Activated T-helper 2 cell treated with anti-CD3 and anti-CD28 coated beads, Interferon-gamma antibody, Interleukin-2, Interleukin-4, amounts not matched to agents 10 μg/mL and 5 μg/mL and 100 μg/mL, durations not matched to agents 14 hours and 24 hours and 36 hours (primary cell): ENCODE measurements around the gene MOCS3. TPM values are rescaled to one million over a fixed set of nuclear protein-coding genes. Genes with fewer than 3 reads are reported as not detected.
A peak's percentile ranks its signal among the peaks of the same experiment; 100 is the strongest.

ENCODE experiments used
- DNase-seq: peaks from one replicate; pipeline ENCODE4 v3.0.0; 2021; ENCODE audit warnings: low spot score
- H3K27ac Mint-ChIP-seq: one replicate; pipeline ENCODE4 v1.8.0; 2021; ENCODE audit warnings: mixed read lengths
- H3K27me3 Mint-ChIP-seq: one replicate; pipeline ENCODE4 v1.8.0; 2021; ENCODE audit warnings: low read depth, mixed read lengths
- H3K36me3 Mint-ChIP-seq: one replicate; pipeline ENCODE4 v1.8.0; 2021; ENCODE audit warnings: low read depth, mixed read lengths
- H3K4me1 Mint-ChIP-seq: one replicate; pipeline ENCODE4 v1.8.0; 2021; ENCODE audit warnings: low read depth, mixed read lengths
- H3K4me3 Mint-ChIP-seq: one replicate; pipeline ENCODE4 v1.8.0; 2021; ENCODE audit warnings: low read depth, mild to moderate bottlenecking, moderate library complexity, mixed read lengths
- H3K9me3 Mint-ChIP-seq: one replicate; pipeline ENCODE4 v1.8.0; 2021; ENCODE audit warnings: mixed read lengths
- intact Hi-C: fragments of 100-400 bp; cut with micrococcal nuclease; formaldehyde crosslinking; loops from one replicate; pipeline ENCODE4 v1.15.1; 2023
- total RNA-seq: library from RNA; stranded (reverse); gene quantifications from 2 replicates; pipeline ENCODE4 v1.2.3, GENCODE V29; 2022

The MOCS3 gene
- total RNA-seq = 4.7 and 4.9 TPM in 2 replicates

- H3K4me1 Mint-ChIP-seq = peaks cover 29% of the 10 kb centered on the region
- H3K4me3 Mint-ChIP-seq = peak within 1 kb of the TSS; percentile 97
- peak; percentile 79 for DNase-seq
- peak within 1 kb of the TSS; percentile 96 for H3K27ac Mint-ChIP-seq
- intact Hi-C loops = loop anchor here (1.0 kb wide), 1 partner anchor 30 kb away; no protein-coding TSS in a partner anchor
- H3K9me3 Mint-ChIP-seq = no peaks in the 10 kb centered on the region
- peaks cover 47% of the 10 kb centered on the region for H3K36me3 Mint-ChIP-seq
- H3K27me3 Mint-ChIP-seq = no peaks in the 10 kb centered on the region
Observed at GRCh38 chr20:50958615-50959542, at the start of gene MOCS3. TSS of gene MOCS3 (plus strand) at chr20:50958818. CDS start at chr20:50958843, 25 bp downstream.

GRCh38 chr20:50909413-50909812, 49.2 kb upstream of the MOCS3 start:
- H3K36me3 Mint-ChIP-seq = peaks cover 49% of the 10 kb centered on the region
- no peaks in the 10 kb centered on the region for H3K27me3 Mint-ChIP-seq
- no peak for DNase-seq
- intact Hi-C loops = no loop called here
- peaks cover 34% of the 10 kb centered on the region for H3K4me1 Mint-ChIP-seq
- no peaks in the 10 kb centered on the region for H3K9me3 Mint-ChIP-seq
- no peak overlapping the region for H3K4me3 Mint-ChIP-seq
- no peak overlapping the region for H3K27ac Mint-ChIP-seq

- intact Hi-C loops = no loop called here
- Mint-ChIP-seq H3K27ac (peak overlapping the region; percentile 34), H3K4me1 (peaks cover 44% of the 10 kb centered on the region), H3K36me3 (peaks cover 48% of the 10 kb centered on the region), H3K9me3 (no peaks in the 10 kb centered on the region), H3K27me3 (no peaks in the 10 kb centered on the region), H3K4me3 (no peak overlapping the region)
- no peak for DNase-seq
Observed at GRCh38 chr20:50911030-50911429, 47.6 kb upstream of the MOCS3 start.

GRCh38 chr20:50911716-50912115, 46.9 kb upstream of the MOCS3 start:
- H3K4me1 Mint-ChIP-seq = peaks cover 48% of the 10 kb centered on the region

GRCh38 chr20:50913690-50914375, 44.8 kb upstream of the MOCS3 start:
- Mint-ChIP-seq H3K27ac (peak overlapping the region; percentile 76), H3K27me3 (no peaks in the 10 kb centered on the region), H3K9me3 (no peaks in the 10 kb centered on the region), H3K36me3 (peaks cover 63% of the 10 kb centered on the region), H3K4me3 (no peak overlapping the region), H3K4me1 (peaks cover 64% of the 10 kb centered on the region)
- intact Hi-C loops = loop anchor here (1.0 kb wide), 1 partner anchor 15 kb away; no protein-coding TSS in a partner anchor
- no peak for DNase-seq

More at GRCh38 chr20:50911716-50912115, 46.9 kb upstream of the MOCS3 start:
- DNase-seq = no peak
- no peaks in the 10 kb centered on the region for H3K9me3 Mint-ChIP-seq
- peak overlapping the region; percentile 34 for H3K27ac Mint-ChIP-seq
- no peak overlapping the region for H3K4me3 Mint-ChIP-seq
- peaks cover 52% of the 10 kb centered on the region for H3K36me3 Mint-ChIP-seq
- no peaks in the 10 kb centered on the region for H3K27me3 Mint-ChIP-seq
- intact Hi-C loops = no loop called here

- Mint-ChIP-seq H3K27me3 (no peaks in the 10 kb centered on the region), H3K4me1 (peaks cover 61% of the 10 kb centered on the region), H3K9me3 (no peaks in the 10 kb centered on the region), H3K36me3 (peaks cover 60% of the 10 kb centered on the region), H3K27ac (peak overlapping the region; percentile 57), H3K4me3 (no peak overlapping the region)
- no peak for DNase-seq
- intact Hi-C loops = no loop called here
Observed at GRCh38 chr20:50915424-50915823, 43.2 kb upstream of the MOCS3 start.

- intact Hi-C loops = no loop called here
- Mint-ChIP-seq H3K27me3 (no peaks in the 10 kb centered on the region), H3K36me3 (peaks cover 55% of the 10 kb centered on the region), H3K4me3 (no peak overlapping the region), H3K4me1 (peaks cover 59% of the 10 kb centered on the region), H3K27ac (no peak overlapping the region), H3K9me3 (no peaks in the 10 kb centered on the region)
- no peak for DNase-seq
Observed at GRCh38 chr20:50916257-50916656, 42.4 kb upstream of the MOCS3 start.

GRCh38 chr20:50916934-50917333, 41.7 kb upstream of the MOCS3 start:
- H3K27me3 Mint-ChIP-seq = no peaks in the 10 kb centered on the region
- intact Hi-C loops = no loop called here
- no peak overlapping the region for H3K4me3 Mint-ChIP-seq
- H3K9me3 Mint-ChIP-seq = no peaks in the 10 kb centered on the region
- peaks cover 48% of the 10 kb centered on the region for H3K36me3 Mint-ChIP-seq
- H3K27ac Mint-ChIP-seq = peak overlapping the region; percentile 61
- DNase-seq = no peak
- H3K4me1 Mint-ChIP-seq = peaks cover 53% of the 10 kb centered on the region

- H3K9me3 Mint-ChIP-seq = no peaks in the 10 kb centered on the region
- no peak for DNase-seq
- peaks cover 51% of the 10 kb centered on the region for H3K4me1 Mint-ChIP-seq
- H3K4me3 Mint-ChIP-seq = no peak overlapping the region
- intact Hi-C loops = no loop called here
- H3K27me3 Mint-ChIP-seq = no peaks in the 10 kb centered on the region
- H3K36me3 Mint-ChIP-seq = peaks cover 51% of the 10 kb centered on the region
- H3K27ac Mint-ChIP-seq = peak overlapping the region; percentile 15
Observed at GRCh38 chr20:50918403-50918802, 40.2 kb upstream of the MOCS3 start.

- H3K27ac Mint-ChIP-seq = no peak overlapping the region
- intact Hi-C loops = no loop called here
- no peaks in the 10 kb centered on the region for H3K27me3 Mint-ChIP-seq
- H3K4me1 Mint-ChIP-seq = peaks cover 43% of the 10 kb centered on the region
- H3K4me3 Mint-ChIP-seq = no peak overlapping the region
- DNase-seq = no peak
- peaks cover 47% of the 10 kb centered on the region for H3K36me3 Mint-ChIP-seq
- H3K9me3 Mint-ChIP-seq = no peaks in the 10 kb centered on the region
Observed at GRCh38 chr20:50919567-50919966, 39.1 kb upstream of the MOCS3 start.

GRCh38 chr20:50920997-50921396, 37.6 kb upstream of the MOCS3 start:
- Mint-ChIP-seq H3K9me3 (no peaks in the 10 kb centered on the region), H3K36me3 (peaks cover 60% of the 10 kb centered on the region), H3K4me3 (no peak overlapping the region), H3K27me3 (no peaks in the 10 kb centered on the region), H3K27ac (no peak overlapping the region), H3K4me1 (peaks cover 46% of the 10 kb centered on the region)
- DNase-seq = no peak
- intact Hi-C loops = no loop called here

GRCh38 chr20:50921803-50922501, 36.7 kb upstream of the MOCS3 start:
- intact Hi-C loops = no loop called here
- H3K36me3 Mint-ChIP-seq = peaks cover 59% of the 10 kb centered on the region
- H3K4me3 Mint-ChIP-seq = no peak overlapping the region
- no peak overlapping the region for H3K27ac Mint-ChIP-seq
- no peaks in the 10 kb centered on the region for H3K27me3 Mint-ChIP-seq
- DNase-seq = no peak
- H3K9me3 Mint-ChIP-seq = no peaks in the 10 kb centered on the region
- peaks cover 44% of the 10 kb centered on the region for H3K4me1 Mint-ChIP-seq
